HG02798 (cell line): ENCODE measurements around the gene SLC35E1.

ENCODE experiments used
- ATAC-seq: cut with Tn5 transposase; IDR thresholded peaks from one replicate; pipeline ENCODE4 v1.9.1; 2021; ENCODE audit warnings: mild to moderate bottlenecking; ENCODE audit not compliant: unreplicated experiment, poor library complexity

Gene SLC35E1

DNA sequence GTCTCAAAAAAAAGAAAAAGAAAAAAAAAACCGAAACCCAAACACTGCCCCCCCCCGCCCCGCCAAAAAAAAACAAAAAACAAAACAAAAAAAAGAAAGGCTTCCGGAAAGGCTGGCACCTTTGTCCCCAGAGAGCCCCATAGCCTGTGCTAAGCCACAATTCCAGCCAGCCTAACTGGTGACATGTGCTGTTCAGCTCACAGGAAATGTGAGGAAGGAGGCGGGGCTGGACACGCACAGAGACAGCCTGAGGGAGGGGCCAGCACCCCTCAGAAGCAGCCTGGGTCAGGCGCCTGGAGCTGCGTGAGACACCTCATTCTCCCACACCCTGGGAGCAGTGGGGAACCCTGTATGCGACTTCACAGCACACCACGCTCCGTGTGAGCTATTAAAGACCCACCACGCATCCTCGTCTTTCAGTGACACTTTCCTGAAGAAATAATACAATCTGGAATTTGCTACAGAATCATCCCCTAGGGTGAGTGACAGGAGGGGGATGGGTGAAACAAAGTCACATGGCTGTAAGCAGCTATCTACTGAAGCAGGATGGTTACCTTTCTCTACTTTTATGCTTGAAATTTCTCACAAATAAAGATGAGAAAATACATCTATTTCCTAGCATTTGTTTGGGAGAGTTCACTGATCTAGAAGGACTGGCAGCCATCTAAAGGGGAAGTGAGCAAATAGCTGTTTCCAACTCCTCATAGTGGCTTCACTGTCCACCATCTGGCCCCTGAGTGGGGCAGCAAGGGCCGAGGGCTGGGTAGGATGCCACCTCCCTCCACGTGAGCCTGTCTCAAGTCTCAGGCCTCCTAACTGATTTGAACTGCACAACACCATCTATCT, 12.3 kb upstream of the SLC35E1 start:
- peak; percentile 65 for ATAC-seq

- no peak for ATAC-seq
These were observed 10.5 kb upstream of the SLC35E1 start for GRCh38 chr19:16582486-16583261.

DNA sequence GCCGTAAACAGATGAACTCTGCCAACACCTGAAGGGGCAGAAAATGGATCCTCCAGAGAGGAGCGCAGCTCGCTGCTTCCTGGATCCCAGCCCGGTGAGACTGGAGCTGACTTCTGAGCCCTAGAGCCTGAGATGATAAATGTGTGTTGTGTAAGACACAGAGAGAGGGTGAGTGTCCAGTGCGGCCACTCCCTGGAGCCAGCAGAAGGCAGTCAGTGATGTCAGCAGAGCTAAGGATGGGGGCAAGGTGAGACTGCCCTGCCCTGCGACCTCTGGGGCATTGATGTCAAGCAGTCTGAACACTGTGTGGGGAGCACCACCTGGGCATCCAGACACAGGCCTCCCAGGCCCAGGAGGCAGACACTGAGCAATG, 9.7 kb upstream of the SLC35E1 start:
- no peak for ATAC-seq

- no peak for ATAC-seq
These were observed 9.1 kb upstream of the SLC35E1 start for GRCh38 chr19:16581145-16581970.

DNA sequence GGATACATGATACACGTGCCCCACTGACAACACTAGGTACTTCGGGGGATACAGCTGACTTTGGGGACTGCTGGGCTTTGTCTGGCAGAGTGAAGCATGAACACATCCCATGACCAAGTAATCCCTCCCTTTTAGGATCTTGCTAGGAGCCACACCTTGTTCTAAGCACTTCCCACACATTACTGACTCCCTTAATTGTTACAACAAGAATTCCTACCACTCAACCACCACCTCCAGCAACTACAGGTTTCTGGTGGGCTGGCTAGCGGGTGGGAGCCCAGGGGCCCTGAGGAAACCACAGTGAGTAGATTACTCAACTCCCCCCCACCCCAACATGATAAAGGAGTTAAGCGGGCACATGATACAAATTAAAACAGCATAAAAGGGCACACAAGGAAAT, 7.2 kb upstream of the SLC35E1 start:
- no peak for ATAC-seq

- no peak for ATAC-seq
These were observed 5.3 kb upstream of the SLC35E1 start for GRCh38 chr19:16577531-16577985.

DNA sequence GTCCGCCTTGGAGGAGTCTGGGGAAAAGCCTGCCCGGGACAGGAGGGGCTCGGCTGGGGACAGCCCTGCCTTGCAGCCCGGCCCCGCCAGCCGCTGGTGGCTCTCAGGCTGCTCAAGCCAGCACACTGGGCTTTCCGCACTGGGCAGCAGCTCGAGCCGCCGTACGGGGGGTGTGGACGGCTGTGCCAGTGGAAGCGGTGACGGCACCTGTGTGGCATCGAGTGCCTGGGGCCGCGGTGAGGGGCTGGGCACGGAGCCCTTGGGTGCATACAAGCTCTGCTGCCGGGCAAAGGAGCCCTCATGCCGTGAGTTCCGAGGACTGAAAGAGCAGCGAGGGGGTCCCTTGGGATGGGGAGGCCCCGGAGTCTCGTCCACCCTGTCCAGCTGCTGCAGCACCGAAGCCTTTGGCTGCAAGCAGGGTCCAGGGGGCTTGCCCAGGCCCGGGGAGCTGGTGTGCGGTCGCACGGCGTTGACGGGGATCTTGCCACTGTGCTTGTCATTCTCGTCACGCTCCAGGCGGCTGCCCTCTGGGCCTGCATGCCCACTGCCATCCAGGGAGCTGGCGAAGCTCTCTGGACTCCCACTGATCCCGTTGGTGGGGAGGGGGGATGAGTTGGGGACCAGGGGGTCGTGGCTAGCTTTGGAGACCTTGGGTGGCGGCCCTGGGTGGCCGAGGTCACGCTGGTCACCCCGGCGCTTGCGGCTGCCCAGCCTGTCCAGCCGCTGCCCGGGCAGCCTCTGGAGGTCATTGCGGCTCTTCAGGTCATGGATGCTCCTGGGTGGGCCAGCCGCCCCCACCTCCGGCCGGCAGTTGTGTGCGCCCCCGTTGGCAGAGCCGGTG, 4.7 kb upstream of the SLC35E1 start:
- ATAC-seq, result no peak

DNA sequence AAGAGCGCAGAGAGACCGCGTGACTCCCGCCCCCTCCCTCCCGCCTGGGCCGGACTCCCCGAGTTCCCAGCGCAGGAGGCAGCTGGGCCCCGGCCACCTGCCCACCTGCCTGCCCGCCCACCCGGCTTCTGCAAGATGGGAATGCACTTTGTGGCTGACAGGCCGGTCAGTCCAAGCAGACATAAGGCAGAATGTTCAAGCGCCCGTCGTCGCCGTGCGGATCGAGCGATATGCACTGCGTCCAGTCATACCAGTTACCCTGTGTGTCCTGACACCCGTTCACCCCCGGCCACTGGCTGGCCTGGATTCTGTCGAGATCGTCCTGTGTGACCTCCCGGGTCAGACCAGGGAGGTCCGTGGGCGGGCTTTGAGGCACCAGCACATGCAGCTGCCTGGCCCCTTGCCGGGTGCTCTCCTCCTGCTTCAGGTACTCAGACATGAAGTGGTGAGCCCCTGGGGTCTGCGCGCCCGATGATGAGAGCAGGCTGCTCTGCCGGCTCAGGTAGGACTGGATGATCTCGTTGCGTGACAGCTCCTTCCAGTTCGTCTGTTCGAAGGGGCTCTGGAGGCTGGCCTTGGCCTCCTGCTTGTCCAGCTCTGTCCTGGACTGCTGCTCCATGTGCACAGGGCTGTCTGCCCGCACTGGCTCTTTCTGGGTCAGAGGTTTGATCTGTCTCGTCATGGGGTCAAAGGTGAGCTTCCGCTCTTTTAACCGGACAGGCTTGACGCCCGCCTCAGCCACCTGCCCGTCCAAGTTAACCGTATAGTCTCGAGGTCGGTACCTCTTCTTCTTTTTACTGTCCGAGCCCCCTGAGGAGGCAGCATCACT, 3.9 kb upstream of the SLC35E1 start:
- no peak for ATAC-seq

DNA sequence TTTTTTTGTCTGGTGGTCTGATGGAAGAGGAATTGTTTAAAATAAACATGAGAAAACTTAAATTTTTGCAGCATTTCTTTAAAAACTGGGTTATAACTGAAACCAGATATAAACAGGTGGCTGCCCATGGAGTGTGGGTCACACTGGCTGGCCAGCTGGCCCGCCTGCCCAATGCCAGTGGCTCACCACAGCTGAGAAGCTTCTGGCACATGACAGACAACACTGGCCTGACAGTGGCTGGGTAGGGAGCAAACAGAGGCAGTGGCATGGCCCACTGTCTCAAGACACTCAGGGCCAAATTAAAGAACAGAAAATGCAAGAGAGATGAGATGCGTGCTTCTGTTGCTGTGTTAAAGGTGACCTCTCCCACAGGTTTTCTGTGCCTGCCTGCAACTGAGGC, 3.1 kb upstream of the SLC35E1 start:
- no peak for ATAC-seq

DNA sequence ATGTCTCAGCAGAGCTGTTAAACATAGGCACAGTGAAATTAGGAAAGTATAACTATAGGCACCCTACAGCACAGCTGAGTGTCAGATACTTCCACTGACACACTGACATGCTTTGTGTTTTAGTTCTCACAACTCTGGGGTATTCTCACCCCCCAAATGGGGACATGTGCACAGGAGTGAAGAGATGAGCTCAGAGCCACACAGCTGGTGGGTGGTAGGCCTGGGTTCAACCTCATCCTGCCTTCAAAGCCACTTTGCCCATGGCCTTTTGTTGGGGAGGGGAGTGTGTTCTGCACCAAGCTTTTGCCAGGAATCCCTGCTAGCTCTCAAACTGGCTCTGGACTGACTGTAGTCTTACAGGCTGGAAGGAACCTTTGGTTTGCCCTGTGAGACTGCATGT, 1.7 kb upstream of the SLC35E1 start:
- no peak for ATAC-seq

GRCh38 chr19:16573296-16573695, 1.1 kb upstream of the SLC35E1 start:
- no peak for ATAC-seq

DNA sequence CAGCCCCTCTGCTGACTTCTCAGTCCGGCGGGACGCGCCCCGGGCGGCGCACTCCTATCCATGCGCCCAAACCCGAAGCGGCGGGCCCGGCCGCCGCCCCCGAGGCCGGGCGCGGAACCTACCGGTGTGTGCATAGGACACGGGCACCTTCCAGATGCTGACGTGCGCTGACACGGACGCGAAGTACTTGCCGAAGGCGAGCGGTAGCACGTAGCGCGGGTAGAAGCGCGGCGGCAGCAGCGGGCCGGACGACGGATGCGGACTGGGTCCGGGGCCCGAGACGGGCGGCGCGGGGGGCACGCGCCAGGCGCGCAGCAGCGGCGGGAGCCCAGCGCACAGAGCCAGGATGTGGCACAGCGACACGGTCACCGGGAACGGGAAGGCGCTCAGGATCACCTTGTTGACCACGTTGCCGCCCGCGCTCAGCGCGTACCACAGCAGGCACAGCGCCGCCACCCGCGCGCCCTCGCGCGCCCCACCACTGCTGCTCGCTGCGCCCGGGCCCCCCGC, 338 bp downstream of the SLC35E1 start:
- ATAC-seq, result no peak

DNA sequence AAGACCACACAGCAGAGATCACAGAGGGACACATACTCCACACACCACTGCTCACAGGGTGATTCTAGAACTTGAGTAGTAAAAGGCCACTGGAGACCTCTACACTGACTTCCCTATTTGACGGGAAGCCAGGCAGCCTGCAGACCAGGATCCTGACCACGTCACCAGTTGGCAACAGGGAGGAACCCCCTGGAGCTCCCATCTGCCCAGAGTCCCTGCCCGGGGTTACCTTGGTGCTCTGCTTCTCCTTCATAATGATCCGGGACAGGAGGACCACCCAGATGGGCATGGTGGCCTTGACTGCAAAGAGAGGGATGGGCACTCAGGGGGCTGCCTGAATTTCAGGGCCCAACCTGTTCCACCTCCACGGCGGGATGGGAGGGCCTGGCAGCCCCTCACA, 932 bp downstream of the SLC35E1 start:
- ATAC-seq, result no peak

DNA sequence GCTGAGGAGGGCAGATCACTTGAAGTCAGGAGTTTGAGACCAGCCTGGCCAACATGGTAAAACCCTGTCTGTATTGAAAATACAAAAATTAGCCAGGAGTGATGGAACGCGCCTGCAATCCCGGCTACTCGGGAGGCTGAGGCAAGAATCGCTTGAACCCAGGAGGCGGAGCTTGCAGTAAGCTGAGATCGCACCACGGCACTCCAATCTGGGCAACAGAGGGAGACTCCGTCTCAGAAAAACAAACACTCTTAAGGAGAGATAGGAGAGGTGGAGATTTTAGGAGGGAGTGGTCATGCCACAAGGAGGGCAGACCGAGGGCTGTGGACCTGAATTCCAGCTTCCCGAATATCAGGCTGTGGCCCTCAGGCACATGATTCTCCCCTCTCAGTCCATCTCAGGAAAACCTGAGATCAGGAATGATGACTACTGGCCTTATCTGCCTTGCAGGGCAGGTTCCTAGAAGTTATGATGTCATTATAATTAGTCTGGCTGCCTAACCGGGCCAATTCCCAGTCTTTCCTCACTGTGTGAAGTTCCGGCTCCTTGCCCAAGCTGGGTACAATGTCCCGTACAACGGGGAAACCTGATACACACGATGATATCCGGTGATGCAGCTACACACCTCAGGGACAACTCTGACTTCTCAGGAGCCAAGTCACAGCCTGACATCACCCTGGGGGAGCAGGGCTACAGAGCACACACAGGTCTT, 2.5 kb downstream of the SLC35E1 start:
- ATAC-seq, result no peak

DNA sequence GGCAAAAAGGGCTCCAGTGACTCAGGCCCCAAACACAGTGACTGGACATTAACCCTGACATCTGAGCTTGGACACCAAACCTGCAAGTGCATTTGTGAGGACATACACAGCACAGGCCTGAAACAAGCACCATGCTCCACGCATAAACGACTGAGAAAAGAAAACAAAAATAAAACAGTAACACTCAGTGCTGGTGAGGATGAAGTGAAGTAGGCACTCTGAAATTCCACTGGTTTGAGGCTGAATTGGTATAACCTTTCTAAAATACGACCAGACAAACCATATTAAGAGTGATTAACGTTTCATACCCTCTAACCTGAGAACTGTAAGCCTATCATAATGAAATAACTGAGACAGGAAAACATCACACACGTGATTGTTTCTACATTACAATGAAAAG, 5.5 kb downstream of the SLC35E1 start:
- no peak for ATAC-seq

DNA sequence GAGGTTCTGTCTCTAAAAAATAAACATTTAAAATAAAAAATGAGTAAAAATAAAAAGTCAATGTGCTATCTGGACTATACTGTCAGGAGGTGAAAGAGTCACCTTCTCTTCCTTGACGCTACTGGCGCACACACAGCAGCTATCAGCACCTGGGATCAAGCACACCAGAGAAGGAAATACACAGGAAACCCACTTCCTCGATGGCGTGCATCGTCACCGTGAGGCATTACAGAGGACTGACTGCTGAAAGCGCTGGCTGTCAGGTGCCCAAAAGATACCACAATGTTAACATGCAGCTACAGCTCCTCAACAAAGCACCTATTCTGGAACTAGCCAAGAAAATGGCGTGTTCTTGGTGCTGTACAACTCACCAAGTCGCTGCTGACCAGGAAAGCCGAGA, 6.1 kb downstream of the SLC35E1 start:
- ATAC-seq, result no peak

DNA sequence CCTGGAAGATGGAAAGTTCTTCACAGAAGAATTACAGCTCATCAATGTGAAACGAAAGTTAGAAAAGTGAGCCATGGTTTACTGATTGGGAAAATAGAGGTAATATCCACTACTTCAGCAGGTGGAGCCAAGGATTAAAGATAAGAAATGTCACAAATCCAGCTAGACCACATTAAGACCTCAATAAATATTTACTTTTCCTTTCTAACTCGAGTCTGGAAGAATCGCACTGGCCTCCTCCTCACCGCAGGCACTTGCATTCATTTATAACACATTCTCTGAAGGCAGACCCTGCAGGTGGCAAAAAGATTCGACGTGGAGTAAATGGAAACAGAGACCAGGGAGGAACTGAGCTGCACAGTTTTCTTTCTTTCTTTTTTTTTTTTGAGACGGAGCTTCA, 7.4 kb downstream of the SLC35E1 start:
- ATAC-seq, result no peak

GRCh38 chr19:16562608-16563025, 9.6 kb downstream of the SLC35E1 start:
- no peak for ATAC-seq
